GM12864 (cell line): ENCODE data around the gene UVRAG.

Source experiments
- DNase-seq: peaks from one replicate; pipeline ENCODE4 v3.0.0-alpha.2; 2011; ENCODE audit warnings: low read depth
- H3K4me3 ChIP-seq: 2 replicates; pipeline ENCODE4 v1.5.1; 2011; ENCODE audit warnings: mild to moderate bottlenecking, low read depth, low read length, control low read depth
- TF ChIP-seq, protein P1 (sequence below): IDR thresholded peaks from 2 replicates; pipeline ENCODE4 v1.5.1; 2011; ENCODE audit warnings: low read depth, mild to moderate bottlenecking, moderate library complexity, low read length, control low read depth, inconsistent platforms; ENCODE audit errors: missing control alignments

UVRAG gene

DNA sequence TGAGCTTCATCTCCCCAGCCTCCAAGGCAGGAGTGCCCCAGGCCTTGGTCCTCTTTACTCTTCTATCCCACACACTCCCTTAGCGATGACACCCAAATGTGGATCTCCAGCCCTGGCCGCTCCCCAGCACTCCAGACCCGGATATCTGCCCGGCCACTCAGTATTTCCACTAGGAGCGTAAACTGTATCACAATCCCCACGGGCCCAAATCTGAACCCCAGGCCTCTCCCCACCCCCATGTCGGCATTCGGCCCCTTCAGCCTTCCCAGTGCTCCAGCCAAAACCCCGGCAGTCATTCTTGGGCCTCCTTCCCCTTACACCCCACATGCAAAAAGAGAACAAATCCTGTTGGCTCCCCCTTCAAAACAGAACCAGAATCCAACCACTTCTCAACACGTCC lies 370.5 kb downstream of the UVRAG start:
- TF ChIP-seq, protein P1, sequence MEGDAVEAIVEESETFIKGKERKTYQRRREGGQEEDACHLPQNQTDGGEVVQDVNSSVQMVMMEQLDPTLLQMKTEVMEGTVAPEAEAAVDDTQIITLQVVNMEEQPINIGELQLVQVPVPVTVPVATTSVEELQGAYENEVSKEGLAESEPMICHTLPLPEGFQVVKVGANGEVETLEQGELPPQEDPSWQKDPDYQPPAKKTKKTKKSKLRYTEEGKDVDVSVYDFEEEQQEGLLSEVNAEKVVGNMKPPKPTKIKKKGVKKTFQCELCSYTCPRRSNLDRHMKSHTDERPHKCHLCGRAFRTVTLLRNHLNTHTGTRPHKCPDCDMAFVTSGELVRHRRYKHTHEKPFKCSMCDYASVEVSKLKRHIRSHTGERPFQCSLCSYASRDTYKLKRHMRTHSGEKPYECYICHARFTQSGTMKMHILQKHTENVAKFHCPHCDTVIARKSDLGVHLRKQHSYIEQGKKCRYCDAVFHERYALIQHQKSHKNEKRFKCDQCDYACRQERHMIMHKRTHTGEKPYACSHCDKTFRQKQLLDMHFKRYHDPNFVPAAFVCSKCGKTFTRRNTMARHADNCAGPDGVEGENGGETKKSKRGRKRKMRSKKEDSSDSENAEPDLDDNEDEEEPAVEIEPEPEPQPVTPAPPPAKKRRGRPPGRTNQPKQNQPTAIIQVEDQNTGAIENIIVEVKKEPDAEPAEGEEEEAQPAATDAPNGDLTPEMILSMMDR = no peak
- H3K4me3 ChIP-seq = no peak overlapping the region
- DNase-seq = no peak

DNA sequence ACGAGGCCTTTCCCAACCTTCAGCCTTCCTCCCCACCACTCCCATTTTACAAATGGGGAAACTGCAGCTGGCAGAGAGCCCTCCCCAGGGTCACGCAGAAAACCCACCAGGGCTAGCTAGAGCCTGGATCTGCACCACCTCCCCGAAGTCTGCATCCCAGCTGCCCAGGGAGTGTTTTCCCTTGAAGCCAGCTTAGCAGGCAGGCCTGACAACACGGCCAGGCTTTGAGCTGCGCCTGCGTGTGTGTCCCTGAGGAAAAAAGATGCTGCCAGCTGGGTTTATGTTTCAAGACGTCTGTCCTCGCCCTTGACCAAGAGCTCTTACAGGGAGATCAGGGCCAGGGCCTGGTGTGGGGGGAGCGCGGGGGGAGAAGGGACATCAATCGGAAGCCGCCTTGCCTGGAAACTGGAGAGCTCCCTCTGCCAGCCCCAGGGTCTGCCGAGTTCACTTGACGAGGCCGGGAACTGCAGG lies 371.0 kb downstream of the UVRAG start:
- TF ChIP-seq, protein P1 = no peak
- H3K4me3 ChIP-seq = no peak overlapping the region
- no peak for DNase-seq

DNA sequence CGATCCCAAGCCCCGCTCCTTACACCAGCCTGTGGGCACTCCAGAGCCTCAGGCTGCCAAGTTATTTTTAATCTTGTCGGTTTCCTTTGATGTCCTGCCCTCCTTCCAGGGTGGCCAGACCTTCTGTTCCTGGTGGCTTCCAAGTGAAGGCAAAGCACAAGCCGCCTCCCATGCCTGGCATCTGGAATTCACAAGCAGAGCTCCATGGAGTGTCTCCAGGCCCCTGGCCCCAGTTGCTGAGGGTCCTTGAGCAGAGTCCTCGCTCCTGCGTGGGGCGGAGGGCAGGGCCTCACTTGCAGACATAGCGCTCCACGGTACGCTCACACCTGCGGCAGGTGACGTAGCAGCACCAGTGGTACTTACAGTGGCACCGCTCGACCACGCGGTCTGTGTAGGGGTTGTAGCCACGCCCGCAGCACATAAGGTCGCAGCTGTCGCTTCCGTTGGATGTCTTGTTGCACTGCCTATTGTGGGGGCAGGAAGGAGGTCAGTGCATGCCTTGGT lies 371.8 kb downstream of the UVRAG start:
- no peak overlapping the region for H3K4me3 ChIP-seq
- DNase-seq = no peak
- TF ChIP-seq, protein P1 = no peak

DNA sequence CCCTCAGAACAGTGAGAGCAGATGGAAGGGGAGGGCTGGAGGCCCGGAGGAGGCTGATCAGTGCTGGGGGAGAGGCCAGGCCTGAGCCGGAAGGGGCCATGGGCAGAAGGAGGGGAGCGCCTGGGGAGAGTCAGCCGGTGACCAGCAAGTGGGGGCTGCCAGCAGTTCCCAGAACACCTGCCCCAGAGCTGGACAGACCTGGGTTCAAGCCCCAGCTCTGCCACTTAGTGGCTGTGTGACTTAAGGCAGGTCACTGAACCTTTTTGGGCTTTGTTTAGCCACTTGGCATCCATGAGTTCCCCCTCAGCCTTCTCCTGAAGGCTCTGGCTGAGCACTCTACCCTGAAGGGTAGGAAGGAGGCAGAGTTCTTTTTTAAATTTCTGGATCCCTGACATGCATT lies 373.9 kb downstream of the UVRAG start:
- TF ChIP-seq, protein P1 = no peak
- no peak for DNase-seq
- H3K4me3 ChIP-seq = no peak overlapping the region

DNA sequence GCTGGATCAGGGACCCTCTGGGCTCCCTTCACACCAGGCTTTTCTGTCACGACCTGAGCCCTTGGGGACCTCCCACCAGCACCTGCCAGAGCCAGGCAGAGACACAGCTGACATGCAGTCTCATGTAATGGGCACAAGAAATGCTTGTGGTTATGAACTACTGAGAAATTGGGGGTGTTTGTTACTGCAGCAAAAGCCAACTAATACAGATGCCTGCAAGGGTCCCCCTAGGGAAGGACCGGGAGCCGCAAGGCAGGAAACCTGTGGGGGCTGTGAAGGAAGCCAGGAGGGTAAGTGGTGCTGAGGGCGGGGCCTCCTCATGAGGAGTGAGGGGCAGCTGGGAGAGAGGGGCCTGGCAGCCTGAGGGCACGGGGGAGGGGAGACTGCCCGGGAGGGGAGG lies 374.7 kb downstream of the UVRAG start:
- H3K4me3 ChIP-seq = no peak overlapping the region
- DNase-seq = no peak
- TF ChIP-seq, protein P1 = no peak

DNA sequence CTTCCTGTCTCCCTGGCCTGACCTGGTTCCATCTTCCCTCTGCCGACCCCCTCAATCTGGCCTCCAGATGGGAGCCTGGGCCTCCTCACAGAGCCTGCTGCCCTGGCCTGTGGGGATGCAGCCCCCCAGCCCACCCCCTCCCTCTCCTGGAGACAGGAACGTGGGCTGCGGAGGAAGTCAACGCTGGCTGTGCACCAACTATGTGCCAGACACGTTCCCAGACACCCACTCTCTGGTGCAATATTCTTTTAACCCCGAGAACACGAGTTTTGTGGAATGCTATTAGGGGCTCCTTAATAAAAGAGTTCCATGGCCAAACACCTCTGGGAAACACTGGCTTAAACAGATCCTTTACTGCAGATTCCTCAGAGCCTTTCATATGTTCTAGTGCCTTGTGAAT lies 375.4 kb downstream of the UVRAG start:
- no peak overlapping the region for H3K4me3 ChIP-seq
- TF ChIP-seq, protein P1 = no peak
- DNase-seq = no peak
